Nucleus accumbens (tissue), 56 donors: ENCODE measurements around the gene C10orf105.
A peak's percentile ranks its signal among the peaks of the same experiment; 100 is the strongest.

Experiments
- DNase-seq, 56 donors: peaks; one replicate each; lab custom pipeline; 2025; lab: John Stamatoyannopoulos, UW

Gene C10orf105, protein sequence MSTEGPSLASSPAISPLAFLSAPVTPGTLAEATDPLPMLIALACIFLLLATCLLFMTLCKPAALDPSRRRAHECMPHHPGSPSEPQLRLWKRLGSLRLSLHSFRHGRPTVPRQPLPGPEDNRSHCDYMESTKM

GRCh38 chr10:71719464-71720201 lies at the start of gene C10orf105:
Gene C10orf105, minus strand, starts transcription at chr10:71719778. Its CDS starts 3,441 bp downstream, at chr10:71716337.
- DNase-seq: peak in 13 of 56 donors; percentile 20 to 72 (median 50)

GRCh38 chr10:71767420-71768035 lies 48.0 kb upstream of the C10orf105 start:
- DNase-seq: no peak

DNA sequence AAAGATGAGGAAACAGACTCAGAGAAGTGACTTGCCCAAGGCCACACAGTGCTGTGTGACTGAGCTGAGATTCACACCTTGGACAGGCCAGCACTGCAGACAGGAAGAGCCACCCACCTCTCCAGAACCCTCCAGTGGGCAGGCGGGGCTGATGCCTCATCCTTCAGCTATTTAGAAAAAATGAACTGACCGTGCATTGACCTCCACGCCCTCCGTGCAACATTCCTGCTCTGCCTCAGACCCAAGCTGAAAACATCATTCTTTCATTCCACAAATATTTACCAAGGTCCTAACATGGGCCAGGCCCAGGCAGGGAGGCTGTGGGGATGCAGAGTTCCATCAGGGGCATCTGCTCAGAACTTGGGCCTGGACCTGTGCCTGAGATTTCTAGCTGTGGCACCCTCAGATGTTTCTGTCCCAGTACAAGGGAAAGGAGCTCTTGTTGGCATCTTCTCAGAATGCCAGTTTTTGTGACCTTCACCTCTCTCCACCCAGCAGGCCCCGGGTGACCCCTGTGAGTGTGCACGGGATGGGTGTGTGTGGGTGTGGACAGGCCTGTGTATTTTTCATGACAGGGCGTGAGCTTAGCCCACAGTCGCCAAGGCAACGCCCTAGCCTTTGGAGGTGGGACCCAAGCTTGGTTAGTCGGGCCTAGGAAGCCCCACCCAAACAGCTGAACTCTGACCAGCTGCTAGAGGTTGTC lies 47.3 kb upstream of the C10orf105 start:
- DNase-seq: no peak

DNA sequence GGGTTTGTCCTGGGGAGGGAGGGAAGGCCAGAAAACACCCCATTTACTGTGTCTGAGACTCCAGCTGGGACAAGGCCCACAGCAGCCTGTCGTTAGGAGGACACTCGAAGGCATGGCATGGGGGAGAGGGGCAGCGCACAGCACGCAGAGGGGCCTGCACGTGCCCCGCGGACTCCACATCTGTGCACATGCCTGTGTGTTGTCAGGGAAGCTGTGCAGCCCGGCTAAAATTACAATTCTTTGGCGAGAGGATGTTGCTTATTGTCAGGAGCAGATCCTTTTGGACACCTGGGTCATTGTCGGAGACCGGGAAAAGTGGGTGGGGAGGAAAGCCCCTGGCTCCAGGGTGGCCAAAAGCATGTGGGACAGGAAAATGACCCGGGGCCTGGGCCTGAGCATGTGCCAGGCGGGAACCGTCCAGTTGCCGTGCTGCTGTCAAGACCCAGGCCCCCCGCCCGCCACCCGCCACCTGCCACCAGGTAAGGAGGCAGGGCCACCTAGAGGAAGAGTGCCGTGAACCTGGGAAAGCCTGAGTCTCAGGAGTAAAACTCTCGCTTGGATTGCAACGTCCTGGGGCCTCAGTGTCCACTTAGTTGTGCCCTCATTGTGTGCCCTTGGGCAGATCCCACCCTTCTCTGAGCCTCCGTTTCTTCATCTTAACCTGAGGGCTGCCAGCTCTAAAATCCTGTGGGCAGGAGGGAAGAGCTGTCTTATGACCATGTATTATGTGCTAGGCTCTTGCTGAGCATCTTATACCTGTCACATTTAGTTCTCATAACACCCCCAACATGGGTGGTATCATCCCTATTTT lies 46.5 kb upstream of the C10orf105 start:
- DNase-seq: no peak

- DNase-seq: peak in 3 of 56 donors; percentile 19 to 28 (median 22)
These were observed 45.8 kb upstream of the C10orf105 start for GRCh38 chr10:71765176-71765904.

DNA sequence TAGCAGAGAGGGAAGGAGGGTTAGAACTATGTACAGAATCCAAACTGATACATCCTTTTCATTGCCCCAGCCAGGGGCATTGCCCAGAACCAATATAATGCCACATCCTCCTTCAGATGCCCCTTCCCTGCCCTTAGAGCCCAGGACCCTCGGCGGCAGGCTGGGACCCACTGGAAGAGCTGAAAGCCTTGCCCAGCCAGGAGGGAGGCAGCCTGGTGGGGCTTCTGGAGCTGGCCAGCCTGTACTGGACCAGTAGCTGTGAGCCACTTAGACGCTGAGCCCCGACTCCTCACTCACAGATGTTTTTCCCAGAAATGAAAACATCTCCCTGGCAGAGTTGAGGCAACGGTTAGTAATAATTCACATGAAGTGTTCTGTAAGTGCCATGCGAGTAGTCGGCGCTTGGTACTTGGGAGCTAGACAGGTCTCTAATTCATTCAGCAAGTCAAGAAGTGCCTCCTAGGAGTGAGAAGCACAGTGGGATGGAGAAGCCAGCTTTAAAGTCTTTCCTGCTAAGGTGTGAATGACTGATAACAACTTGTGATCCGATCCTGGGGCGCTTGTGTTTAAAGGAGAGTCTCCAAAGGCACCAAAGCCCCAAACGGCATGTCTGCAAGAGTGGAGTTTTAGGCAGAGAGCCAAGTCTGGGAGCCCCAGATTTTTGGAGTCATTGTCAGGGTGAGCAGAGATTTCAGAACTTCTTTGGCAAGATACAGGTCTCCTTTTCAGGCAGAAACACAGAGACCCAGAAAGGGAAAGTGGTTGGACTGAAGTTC lies 44.0 kb upstream of the C10orf105 start:
- DNase-seq: no peak

- DNase-seq: no peak
These were observed 42.7 kb upstream of the C10orf105 start for GRCh38 chr10:71762324-71762723.

GRCh38 chr10:71761541-71762113 lies 42.0 kb upstream of the C10orf105 start:
- DNase-seq: no peak

DNA sequence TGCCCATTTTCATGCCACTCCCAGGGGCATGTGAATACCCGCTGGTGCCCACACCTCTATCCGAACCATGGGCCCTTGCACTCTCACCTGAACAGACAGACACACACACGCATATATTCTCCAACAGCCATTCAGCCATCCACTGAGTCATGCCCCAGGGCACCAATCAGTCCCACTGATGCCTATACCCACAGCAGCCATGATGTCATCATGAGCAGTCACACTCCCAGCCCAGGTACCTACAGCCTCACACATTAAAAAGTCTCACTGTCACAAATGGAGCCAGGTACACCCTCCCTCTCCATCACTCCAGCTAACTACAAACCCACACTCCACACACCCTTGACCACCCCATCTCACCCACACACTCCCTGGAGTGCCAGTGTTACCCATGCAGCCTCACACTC lies 41.5 kb upstream of the C10orf105 start:
- no peak for DNase-seq

- DNase-seq: peak in 19 of 56 donors; percentile 18 to 63 (median 38)
These were observed 37.9 kb upstream of the C10orf105 start for GRCh38 chr10:71757399-71757922.

- peak in 8 of 56 donors; percentile 16 to 45 (median 32) for DNase-seq
These were observed 37.0 kb upstream of the C10orf105 start for GRCh38 chr10:71756311-71757191.

DNA sequence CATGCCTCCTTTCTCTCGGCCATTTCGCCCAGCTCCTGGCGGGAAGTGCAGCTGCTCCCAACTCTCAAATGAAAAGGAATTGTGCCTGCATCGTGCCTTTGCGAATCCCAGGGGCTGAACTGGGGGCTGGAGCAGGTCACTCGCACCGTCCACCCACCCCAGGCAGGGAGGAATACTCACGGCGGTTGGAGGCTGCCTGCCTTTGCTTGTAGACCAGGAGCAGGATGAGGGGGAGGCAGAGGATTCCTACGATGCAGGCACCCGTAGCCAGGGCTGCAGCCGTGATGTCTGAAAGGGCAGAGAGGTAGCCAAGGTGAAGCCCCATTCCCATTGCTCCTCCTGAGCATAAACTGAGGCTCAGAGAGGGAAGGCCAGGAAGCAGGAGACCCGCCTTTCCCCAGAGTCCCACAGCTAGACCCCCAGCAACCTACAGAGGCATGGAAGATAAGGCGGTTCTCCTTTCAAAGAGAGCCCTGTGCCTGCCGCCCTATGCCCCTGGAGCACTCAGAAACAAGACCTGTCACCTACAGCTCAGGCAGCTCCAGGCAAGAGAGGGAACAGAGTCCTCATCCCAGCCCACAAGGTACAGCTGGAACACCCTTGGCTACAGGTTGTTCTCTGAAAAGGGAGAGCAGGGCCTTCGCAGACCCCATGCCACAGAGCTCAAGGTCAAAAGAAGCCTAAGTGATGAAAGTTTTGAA lies 35.8 kb upstream of the C10orf105 start:
- no peak for DNase-seq

- no peak for DNase-seq
These were observed 35.0 kb upstream of the C10orf105 start for GRCh38 chr10:71754562-71754961.

GRCh38 chr10:71753960-71754505 lies 34.5 kb upstream of the C10orf105 start:
- DNase-seq: no peak

DNA sequence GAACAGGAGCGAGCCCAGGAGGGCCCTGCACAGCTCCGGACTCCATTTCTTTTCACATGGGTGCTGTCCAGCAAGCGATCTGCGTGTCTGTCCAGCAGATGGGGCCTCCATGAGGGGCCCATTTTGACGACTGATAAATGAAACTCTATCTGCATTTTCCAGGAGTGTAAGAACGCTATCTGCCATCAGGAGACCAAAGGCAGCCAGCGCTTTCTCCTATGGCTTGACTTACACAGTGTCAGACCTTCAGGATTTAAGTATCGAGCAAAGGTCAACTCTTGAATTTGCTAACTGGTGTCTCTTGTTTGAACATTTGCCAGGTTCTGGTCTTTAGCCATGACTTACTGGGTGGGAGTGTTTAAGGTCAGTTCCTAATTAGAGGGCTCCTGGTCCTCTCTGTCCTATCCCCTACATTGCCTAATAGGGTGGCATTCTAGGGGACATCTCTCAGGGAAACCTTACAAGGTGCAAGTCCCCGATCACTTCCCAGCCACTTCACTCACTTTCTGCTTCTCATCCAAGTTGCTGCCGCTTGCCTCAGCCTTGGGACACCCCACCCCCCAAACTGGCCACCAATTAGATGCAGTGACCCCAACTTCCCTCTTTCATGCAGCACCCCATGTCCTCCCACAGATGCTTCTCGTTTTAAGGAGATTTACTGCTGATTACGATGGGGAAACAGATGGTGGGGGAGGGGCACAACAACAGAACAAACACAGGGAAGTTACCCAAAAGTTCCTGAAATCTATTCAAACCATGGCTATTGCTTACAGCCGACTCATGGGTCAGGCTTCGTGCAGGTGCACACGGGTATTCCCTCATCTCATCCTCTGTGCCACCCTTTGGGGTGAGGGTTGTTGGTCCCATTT lies 33.7 kb upstream of the C10orf105 start:
- DNase-seq: peak in 15 of 56 donors; percentile 10 to 66 (median 26)
